Panc1 (cell line): ENCODE measurements around the gene CLSTN2.

ENCODE experiments used
- POLR2AphosphoS5 ChIP-seq: IDR thresholded peaks from 2 replicates; pipeline ENCODE4 v1.6.1; 2012; ENCODE audit warnings: mild to moderate bottlenecking, low read depth, low read length, moderate library complexity
- TF ChIP-seq, protein P1 (sequence below): fragments of 450-650 bp; IDR thresholded peaks from 2 replicates; pipeline ENCODE4 v1.5.1; 2017; ENCODE audit warnings: mild to moderate bottlenecking

DNA sequence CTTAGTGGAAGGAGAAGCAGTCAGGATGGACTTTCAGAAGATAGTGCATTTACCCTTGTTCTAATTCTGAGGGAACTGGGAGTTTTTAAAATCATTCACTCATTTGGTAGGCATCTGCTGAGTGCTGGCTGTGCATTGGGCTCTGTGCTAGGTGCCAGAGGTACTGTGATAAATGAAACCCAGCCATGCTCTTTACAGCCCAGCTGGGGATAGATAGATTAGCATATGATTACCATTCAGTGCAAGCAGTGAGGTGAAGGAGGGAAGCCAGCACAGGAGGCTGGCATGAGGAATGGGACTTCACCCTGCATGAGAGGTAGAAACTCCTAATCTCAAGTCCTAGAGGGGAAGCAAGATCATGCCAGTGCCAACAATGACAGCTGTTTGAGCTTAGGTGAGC lies 381.0 kb downstream of the CLSTN2 start:
- TF ChIP-seq, protein P1, sequence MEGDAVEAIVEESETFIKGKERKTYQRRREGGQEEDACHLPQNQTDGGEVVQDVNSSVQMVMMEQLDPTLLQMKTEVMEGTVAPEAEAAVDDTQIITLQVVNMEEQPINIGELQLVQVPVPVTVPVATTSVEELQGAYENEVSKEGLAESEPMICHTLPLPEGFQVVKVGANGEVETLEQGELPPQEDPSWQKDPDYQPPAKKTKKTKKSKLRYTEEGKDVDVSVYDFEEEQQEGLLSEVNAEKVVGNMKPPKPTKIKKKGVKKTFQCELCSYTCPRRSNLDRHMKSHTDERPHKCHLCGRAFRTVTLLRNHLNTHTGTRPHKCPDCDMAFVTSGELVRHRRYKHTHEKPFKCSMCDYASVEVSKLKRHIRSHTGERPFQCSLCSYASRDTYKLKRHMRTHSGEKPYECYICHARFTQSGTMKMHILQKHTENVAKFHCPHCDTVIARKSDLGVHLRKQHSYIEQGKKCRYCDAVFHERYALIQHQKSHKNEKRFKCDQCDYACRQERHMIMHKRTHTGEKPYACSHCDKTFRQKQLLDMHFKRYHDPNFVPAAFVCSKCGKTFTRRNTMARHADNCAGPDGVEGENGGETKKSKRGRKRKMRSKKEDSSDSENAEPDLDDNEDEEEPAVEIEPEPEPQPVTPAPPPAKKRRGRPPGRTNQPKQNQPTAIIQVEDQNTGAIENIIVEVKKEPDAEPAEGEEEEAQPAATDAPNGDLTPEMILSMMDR, result no peak
- no peak for TF ChIP-seq POLR2AphosphoS5
